HG02763 (cell line): ENCODE data around the gene KIF3A.

Experiments used
- ATAC-seq: cut with Tn5 transposase; IDR thresholded peaks from one replicate; pipeline ENCODE4 v1.9.1; 2021; ENCODE audit warnings: mild to moderate bottlenecking, moderate library complexity; ENCODE audit not compliant: unreplicated experiment

The KIF3A gene

GRCh38 chr5:132754947-132755346 lies 17.6 kb upstream of the KIF3A start:
- no peak for ATAC-seq

GRCh38 chr5:132754111-132754510 lies 16.8 kb upstream of the KIF3A start:
- no peak for ATAC-seq

GRCh38 chr5:132753135-132753987 lies 16.0 kb upstream of the KIF3A start:
- no peak for ATAC-seq

GRCh38 chr5:132752581-132753125 lies 15.3 kb upstream of the KIF3A start:
- no peak for ATAC-seq

- no peak for ATAC-seq
Observed at GRCh38 chr5:132751971-132752580, 14.7 kb upstream of the KIF3A start.

- ATAC-seq, result peak; percentile 28
Observed at GRCh38 chr5:132751444-132751843, 14.1 kb upstream of the KIF3A start.

- peak; percentile 39 for ATAC-seq
Observed at GRCh38 chr5:132750471-132751230, 13.3 kb upstream of the KIF3A start.

GRCh38 chr5:132749506-132749905 lies 12.2 kb upstream of the KIF3A start:
- ATAC-seq, result no peak

- no peak for ATAC-seq
Observed at GRCh38 chr5:132748522-132749000, 11.2 kb upstream of the KIF3A start.

GRCh38 chr5:132747616-132748440 lies 10.5 kb upstream of the KIF3A start:
- ATAC-seq, result peak; percentile 8

- ATAC-seq, result peak; percentile 35
Observed at GRCh38 chr5:132746954-132747615, 9.7 kb upstream of the KIF3A start, which contains the start of gene CCNI2. CCNI2 (plus strand) TSS chr5:132747426; CDS start chr5:132747496, 70 bp downstream.

GRCh38 chr5:132746592-132746953 lies 9.2 kb upstream of the KIF3A start:
- ATAC-seq, result no peak

- ATAC-seq, result no peak
Observed at GRCh38 chr5:132744659-132745058, 7.3 kb upstream of the KIF3A start.

- ATAC-seq, result no peak
Observed at GRCh38 chr5:132742626-132743025, 5.3 kb upstream of the KIF3A start.

- no peak for ATAC-seq
Observed at GRCh38 chr5:132742158-132742557, 4.8 kb upstream of the KIF3A start.

GRCh38 chr5:132739232-132739631 lies 1.9 kb upstream of the KIF3A start:
- no peak for ATAC-seq

- ATAC-seq, result no peak
Observed at GRCh38 chr5:132737982-132738681, 786 bp upstream of the KIF3A start.

GRCh38 chr5:132734687-132735086 lies 2.7 kb downstream of the KIF3A start:
- no peak for ATAC-seq

- ATAC-seq, result no peak
Observed at GRCh38 chr5:132733499-132734148, 3.7 kb downstream of the KIF3A start.
